ENCODE results near the gene TMEM131. TPM values are rescaled to one million over a fixed set of nuclear protein-coding genes. Genes with fewer than 3 reads are reported as not detected.

TMEM131 gene
- total RNA-seq, 1 experiment from 2014 or later = 21.9 TPM

DNA sequence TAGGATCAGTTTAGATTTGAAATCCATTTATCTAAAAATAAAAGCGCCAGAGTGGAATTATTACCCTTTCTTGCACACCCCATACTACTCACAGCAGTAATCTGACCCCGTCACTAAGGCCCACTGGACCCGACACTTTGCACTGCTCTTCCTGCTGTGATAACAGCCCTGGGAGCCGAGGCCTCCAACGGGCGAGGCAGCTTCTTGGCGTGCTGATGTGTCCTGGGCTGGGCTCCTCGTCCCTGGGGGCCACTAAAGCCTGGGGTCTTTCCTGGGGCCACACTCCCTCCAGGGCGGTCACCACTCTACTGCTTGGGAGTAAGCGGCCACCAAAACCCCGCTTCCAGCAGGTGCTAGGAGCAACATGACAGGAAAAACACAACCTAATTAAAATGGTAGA, 220.7 kb downstream of the TMEM131 start:
- peaks cover 15% of the 10 kb centered on the region for H3K4me1 Mint-ChIP-seq
- ChIA-PET CTCF (interaction anchor here (0.9 to 2.1 kb wide), 13 partner anchors 8 to 494 kb away, joined by 3 to 14 read pairs (median 5); partner anchors contain the start of gene ACTR1B), POLR2A (no interaction called here)
- H3K36me3 Mint-ChIP-seq = peaks cover 19% of the 10 kb centered on the region
- ATAC-seq (no peak), DNase-seq (ENCODE audit: low spot score) (no peak)
- TF ChIP-seq, protein P1, sequence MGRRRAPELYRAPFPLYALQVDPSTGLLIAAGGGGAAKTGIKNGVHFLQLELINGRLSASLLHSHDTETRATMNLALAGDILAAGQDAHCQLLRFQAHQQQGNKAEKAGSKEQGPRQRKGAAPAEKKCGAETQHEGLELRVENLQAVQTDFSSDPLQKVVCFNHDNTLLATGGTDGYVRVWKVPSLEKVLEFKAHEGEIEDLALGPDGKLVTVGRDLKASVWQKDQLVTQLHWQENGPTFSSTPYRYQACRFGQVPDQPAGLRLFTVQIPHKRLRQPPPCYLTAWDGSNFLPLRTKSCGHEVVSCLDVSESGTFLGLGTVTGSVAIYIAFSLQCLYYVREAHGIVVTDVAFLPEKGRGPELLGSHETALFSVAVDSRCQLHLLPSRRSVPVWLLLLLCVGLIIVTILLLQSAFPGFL (CRISPR knock-in tag; IDR thresholded peaks at IDR 0.05; ENCODE audit: borderline replicate concordance) = no peak
- TF ChIP-seq NR3C1 (CRISPR knock-in tag; conservative IDR thresholded peaks at IDR 0.05; ENCODE audit: low read depth) = no peak
- TF ChIP-seq, protein P2, sequence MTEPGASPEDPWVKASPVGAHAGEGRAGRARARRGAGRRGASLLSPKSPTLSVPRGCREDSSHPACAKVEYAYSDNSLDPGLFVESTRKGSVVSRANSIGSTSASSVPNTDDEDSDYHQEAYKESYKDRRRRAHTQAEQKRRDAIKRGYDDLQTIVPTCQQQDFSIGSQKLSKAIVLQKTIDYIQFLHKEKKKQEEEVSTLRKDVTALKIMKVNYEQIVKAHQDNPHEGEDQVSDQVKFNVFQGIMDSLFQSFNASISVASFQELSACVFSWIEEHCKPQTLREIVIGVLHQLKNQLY (CRISPR knock-in tag; IDR thresholded peaks at IDR 0.05) = no peak
- TF ChIP-seq CBFB (CRISPR knock-in tag; IDR thresholded peaks at IDR 0.05; ENCODE audit: low read depth) = no peak
- no peak for TF ChIP-seq TEAD1 (CRISPR knock-in tag; IDR thresholded peaks at IDR 0.05)
- TF ChIP-seq ZNF396 (CRISPR knock-in tag; IDR thresholded peaks at IDR 0.05; ENCODE audit: borderline replicate concordance) = no peak
- TF ChIP-seq NFE2L1 (CRISPR knock-in tag; IDR thresholded peaks at IDR 0.05) = no peak
- TF ChIP-seq EMX1 (CRISPR knock-in tag; IDR thresholded peaks at IDR 0.05) = no peak
- TF ChIP-seq, protein P3, sequence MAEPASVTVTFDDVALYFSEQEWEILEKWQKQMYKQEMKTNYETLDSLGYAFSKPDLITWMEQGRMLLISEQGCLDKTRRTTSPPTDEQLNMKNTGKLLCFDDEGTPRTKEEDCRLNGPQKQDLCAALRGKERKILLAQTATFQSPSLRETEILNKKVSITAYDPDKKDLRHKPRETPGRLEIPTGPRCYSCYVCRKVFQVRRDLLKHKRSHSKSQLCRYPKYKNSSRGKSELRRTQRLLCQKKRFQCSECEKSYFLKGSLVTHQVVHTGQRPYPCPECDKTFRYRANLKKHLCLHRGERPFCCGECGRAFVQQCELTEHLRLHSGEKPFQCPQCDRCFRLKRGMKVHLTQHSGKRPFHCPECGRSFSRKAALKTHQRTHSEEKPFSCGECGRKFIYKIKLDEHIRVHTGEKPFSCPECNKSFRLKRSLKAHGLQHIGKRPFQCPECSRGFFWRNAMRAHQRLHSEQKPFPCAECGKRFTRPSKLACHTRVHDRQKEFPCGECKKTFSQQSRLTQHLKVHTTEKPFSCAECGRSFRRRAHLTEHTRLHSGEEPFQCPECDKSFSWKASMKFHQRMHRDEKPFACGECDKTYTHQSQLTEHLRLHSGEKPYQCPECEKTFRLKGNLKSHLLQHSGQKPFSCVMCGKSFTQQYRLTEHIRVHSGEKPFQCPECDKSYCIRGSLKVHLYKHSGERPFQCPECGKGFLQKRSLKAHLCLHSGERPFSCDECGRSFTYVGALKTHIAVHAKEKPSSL (CRISPR knock-in tag; conservative IDR thresholded peaks at IDR 0.05) = no peak
- TF ChIP-seq MYBL2 (CRISPR knock-in tag; IDR thresholded peaks at IDR 0.05) = no peak
- no peak for TF ChIP-seq FOXJ3 (CRISPR knock-in tag; IDR thresholded peaks at IDR 0.05; ENCODE audit: borderline replicate concordance)
- TF ChIP-seq, protein P4, sequence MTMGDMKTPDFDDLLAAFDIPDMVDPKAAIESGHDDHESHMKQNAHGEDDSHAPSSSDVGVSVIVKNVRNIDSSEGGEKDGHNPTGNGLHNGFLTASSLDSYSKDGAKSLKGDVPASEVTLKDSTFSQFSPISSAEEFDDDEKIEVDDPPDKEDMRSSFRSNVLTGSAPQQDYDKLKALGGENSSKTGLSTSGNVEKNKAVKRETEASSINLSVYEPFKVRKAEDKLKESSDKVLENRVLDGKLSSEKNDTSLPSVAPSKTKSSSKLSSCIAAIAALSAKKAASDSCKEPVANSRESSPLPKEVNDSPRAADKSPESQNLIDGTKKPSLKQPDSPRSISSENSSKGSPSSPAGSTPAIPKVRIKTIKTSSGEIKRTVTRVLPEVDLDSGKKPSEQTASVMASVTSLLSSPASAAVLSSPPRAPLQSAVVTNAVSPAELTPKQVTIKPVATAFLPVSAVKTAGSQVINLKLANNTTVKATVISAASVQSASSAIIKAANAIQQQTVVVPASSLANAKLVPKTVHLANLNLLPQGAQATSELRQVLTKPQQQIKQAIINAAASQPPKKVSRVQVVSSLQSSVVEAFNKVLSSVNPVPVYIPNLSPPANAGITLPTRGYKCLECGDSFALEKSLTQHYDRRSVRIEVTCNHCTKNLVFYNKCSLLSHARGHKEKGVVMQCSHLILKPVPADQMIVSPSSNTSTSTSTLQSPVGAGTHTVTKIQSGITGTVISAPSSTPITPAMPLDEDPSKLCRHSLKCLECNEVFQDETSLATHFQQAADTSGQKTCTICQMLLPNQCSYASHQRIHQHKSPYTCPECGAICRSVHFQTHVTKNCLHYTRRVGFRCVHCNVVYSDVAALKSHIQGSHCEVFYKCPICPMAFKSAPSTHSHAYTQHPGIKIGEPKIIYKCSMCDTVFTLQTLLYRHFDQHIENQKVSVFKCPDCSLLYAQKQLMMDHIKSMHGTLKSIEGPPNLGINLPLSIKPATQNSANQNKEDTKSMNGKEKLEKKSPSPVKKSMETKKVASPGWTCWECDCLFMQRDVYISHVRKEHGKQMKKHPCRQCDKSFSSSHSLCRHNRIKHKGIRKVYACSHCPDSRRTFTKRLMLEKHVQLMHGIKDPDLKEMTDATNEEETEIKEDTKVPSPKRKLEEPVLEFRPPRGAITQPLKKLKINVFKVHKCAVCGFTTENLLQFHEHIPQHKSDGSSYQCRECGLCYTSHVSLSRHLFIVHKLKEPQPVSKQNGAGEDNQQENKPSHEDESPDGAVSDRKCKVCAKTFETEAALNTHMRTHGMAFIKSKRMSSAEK (CRISPR knock-in tag; IDR thresholded peaks at IDR 0.05; ENCODE audit: borderline replicate concordance) = no peak
- no peak for TF ChIP-seq SP1 (CRISPR knock-in tag; conservative IDR thresholded peaks at IDR 0.05)
- TF ChIP-seq TCF7 (CRISPR knock-in tag; IDR thresholded peaks at IDR 0.05; ENCODE audit: low read depth) = no peak
- TF ChIP-seq, protein P5, sequence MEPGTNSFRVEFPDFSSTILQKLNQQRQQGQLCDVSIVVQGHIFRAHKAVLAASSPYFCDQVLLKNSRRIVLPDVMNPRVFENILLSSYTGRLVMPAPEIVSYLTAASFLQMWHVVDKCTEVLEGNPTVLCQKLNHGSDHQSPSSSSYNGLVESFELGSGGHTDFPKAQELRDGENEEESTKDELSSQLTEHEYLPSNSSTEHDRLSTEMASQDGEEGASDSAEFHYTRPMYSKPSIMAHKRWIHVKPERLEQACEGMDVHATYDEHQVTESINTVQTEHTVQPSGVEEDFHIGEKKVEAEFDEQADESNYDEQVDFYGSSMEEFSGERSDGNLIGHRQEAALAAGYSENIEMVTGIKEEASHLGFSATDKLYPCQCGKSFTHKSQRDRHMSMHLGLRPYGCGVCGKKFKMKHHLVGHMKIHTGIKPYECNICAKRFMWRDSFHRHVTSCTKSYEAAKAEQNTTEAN (CRISPR knock-in tag; IDR thresholded peaks at IDR 0.05) = no peak
- TF ChIP-seq KAT7 (CRISPR knock-in tag; IDR thresholded peaks at IDR 0.05; ENCODE audit: borderline replicate concordance) = no peak
- no peak for TF ChIP-seq JAZF1 (CRISPR knock-in tag; IDR thresholded peaks at IDR 0.05)
- no peak for TF ChIP-seq TEAD4 (CRISPR knock-in tag; IDR thresholded peaks at IDR 0.05)
- TF ChIP-seq ZNF219 (CRISPR knock-in tag; IDR thresholded peaks at IDR 0.05; ENCODE audit: borderline replicate concordance) = no peak
- peaks cover 11% of the 10 kb centered on the region for H3K27me3 Mint-ChIP-seq (ENCODE audit: low read depth)
- no peak overlapping the region for H3K27ac Mint-ChIP-seq
- peaks cover 5% of the 10 kb centered on the region for H3K9me3 Mint-ChIP-seq
- no peak overlapping the region for H3K4me3 Mint-ChIP-seq

Measured in WTC11 (cell line).